AG10803 (cell line): ENCODE data around the gene ALS2.

Experiments
- DNase-seq: peaks from one replicate; pipeline ENCODE4 v3.0.0; 2010; ENCODE audit warnings: low read depth
- H3K4me3 ChIP-seq: 2 replicates; pipeline ENCODE4 v1.5.1; 2011; ENCODE audit warnings: mild to moderate bottlenecking, low read length, control low read depth
- TF ChIP-seq, protein P1 (sequence below): conservative IDR thresholded peaks from 2 replicates; pipeline ENCODE4 v1.5.1; 2011; ENCODE audit warnings: mild to moderate bottlenecking, low read length, control low read depth, inconsistent platforms

Gene ALS2

DNA sequence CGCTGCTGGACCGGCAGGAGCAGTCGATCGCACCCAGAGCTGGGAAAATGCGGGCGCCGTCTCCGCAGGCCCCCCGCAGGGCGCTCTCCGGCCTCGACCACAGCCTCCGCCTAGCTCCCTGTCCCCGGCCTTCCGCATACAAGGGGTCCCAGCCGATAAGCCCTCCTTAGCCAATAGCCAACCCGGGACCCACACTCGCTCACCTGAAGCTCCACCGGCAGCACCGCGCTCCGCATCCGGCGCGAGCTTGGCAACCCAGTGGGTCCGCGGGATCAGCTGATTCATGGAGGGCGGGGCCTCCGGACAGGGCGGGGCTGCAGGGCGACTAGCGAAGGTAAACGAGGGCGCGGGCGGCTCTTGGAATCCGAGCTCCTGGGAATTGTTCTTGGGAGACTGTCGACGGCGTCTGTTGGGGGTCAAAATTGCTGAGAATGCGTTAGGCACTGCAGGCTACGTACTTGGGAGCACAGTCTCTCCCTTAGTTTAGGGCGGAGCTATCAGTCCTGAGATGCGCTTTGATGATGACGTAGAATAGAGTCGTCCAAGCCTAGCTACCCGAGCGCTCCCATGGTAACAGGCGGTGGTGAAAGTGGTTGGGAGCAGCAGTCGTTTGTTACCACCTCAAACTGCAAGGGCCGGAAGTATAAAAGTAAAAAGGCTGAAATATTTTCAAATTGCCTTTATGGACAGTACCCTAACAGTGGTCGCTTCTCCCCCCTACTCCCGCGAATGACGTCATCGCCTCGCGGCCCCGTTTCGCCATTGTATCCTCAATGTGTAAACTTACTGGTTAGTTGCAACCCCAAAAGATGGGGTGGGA, at the start of gene ALS2:
ALS2 (minus strand) TSS at position 260 of the 820 bp plus-strand sequence. CDS start 12,048 bp downstream, outside the sequence.
- TF ChIP-seq, protein P1, sequence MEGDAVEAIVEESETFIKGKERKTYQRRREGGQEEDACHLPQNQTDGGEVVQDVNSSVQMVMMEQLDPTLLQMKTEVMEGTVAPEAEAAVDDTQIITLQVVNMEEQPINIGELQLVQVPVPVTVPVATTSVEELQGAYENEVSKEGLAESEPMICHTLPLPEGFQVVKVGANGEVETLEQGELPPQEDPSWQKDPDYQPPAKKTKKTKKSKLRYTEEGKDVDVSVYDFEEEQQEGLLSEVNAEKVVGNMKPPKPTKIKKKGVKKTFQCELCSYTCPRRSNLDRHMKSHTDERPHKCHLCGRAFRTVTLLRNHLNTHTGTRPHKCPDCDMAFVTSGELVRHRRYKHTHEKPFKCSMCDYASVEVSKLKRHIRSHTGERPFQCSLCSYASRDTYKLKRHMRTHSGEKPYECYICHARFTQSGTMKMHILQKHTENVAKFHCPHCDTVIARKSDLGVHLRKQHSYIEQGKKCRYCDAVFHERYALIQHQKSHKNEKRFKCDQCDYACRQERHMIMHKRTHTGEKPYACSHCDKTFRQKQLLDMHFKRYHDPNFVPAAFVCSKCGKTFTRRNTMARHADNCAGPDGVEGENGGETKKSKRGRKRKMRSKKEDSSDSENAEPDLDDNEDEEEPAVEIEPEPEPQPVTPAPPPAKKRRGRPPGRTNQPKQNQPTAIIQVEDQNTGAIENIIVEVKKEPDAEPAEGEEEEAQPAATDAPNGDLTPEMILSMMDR = no peak
- peak; percentile 100 for DNase-seq
- H3K4me3 ChIP-seq = peak within 1 kb of the TSS; percentile 89

DNA sequence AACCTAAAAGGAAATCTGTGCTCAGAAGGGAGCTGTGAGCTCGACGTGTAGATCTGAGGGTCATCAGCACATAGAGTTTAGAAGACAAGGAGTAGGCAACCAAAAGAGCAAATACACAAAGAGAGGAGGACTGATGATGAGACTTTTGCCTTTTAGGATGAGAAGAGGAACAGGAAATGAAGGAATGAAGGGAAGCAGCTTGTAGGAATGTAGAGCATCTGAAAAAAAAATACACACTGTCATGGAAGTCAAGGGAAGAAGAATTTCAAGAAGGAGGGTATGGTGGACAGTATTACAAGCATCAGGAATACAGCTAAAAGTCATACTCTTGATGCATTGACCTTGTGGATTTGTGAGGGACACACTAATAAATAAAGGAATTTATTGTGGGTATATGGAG, 47.5 kb upstream of the ALS2 start:
- TF ChIP-seq, protein P1 = no peak
- no peak overlapping the region for H3K4me3 ChIP-seq
- DNase-seq = no peak

DNA sequence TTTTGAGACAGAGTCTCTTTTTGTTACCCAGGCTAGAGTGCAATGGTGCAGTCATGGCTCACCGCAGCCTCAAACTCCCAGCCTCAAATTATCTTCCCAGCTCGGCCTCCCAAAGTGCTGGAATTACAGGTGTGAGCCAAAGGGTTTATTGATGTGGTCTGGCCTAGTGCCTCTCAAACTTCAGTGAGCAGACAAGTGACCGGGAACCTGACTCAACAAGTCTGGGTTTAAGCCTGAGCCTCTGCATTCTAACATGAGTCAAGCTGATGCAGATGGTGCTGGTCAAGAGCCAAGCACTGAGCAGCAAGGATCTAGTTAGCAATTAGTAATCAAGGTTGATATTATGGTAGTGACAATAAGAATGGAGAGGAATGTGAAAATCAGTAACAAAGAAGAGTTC, 46.9 kb upstream of the ALS2 start:
- TF ChIP-seq, protein P1 = no peak
- no peak for DNase-seq

DNA sequence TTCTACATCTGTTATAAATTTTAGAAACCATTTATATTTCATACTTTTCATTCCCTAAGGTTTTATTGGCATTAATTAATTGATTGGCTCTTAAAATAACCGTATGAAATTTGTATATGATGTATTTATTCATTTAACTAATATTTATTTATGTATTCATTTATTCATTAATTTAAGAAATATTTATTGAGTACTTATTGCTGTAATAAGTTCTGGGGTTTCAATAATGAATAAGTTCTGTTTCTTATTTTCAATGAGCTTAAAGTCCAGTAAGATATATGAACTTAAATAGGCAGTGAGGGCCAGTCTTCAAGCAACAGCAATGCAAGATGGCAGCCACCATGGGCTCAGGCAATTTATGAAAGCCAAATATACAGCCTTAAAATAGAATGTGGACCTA, 43.5 kb upstream of the ALS2 start:
- no peak for DNase-seq
- no peak overlapping the region for H3K4me3 ChIP-seq
- TF ChIP-seq, protein P1 = no peak

More for the DNA sequence above, 46.9 kb upstream of the ALS2 start:
- H3K4me3 ChIP-seq = no peak overlapping the region

DNA sequence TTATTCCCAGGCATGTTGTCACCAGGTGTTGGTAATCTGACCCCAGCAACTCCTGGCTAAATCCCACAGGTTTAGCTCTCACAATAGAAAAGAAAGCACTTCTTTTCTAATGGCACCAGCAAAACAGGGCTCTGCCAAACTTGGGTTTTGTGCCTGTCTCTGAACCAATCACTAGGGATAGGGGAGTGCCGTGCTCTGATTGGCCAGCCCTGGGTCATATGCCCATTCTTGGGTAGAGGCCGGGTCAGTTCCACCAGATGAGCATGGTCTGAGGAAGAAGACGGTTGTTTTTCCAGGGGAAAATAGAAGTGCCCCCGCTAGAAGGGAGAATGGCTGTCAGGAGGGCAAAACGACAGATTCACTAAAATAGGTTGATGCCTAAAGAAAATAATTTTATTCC, 40.3 kb upstream of the ALS2 start:
- H3K4me3 ChIP-seq = no peak overlapping the region
- TF ChIP-seq, protein P1 = no peak

DNA sequence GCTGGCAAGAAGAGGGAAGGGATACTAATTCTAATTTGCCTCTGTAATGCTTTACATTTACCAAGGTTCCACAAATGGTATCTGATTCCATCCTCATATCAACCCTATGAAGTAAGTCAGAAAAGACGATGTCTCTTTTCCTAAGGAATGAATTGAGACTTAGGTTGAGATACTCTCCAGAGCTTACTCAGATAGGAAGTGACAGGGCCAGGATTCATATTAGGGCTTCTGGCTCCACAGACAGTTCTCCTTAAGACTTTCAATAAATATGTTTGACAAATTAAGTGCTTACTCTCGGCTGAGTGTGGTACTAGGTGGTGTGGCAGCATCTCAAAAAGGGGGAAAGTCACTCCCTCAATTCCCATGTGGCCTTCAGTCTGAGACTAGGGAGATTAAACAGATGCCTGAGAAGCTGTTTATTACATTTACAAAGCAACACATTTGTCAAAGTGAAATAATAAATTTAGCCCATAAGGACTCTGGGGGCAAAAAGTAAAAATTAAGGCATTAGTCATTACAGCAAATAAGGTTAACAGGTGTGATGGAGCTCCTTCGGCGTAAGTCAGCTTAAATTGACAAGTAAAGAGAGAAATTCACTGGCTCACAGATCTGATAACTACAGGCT, 39.8 kb upstream of the ALS2 start:
- TF ChIP-seq, protein P1 = no peak
- H3K4me3 ChIP-seq = no peak overlapping the region
- DNase-seq = no peak

More for the DNA sequence above, 40.3 kb upstream of the ALS2 start:
- DNase-seq = no peak
